ENCODE data around the gene ZNF81.
"Not testable (repeated sequence)": the region's sequence is repeated elsewhere in the genome, so short reads cannot be mapped to it uniquely, and the experiment has no call there.

The ZNF81 gene

DNA sequence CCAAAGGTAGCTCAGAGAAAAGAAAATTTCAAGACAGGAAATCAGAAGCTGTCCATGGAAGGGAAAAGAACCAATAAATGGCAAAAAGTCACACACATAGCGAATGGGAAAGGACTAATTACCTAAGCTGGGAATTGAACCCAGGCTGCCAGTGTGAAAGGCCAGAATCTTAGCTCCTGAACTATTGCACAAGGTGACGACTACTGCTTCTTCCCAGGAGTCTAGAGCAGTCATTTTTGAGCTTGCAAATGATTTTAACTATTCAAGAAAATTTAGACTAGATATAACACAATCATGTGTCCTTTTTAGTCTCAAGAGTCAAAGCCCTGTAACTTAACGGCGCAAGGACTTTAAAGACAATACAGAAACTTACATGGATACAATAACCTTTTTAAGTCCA lies 34.1 kb upstream of the ZNF81 start:
- TF ChIP-seq ZNF8 (CRISPR knock-in tag; IDR thresholded peaks at IDR 0.05): no peak
- TF ChIP-seq, protein P1, sequence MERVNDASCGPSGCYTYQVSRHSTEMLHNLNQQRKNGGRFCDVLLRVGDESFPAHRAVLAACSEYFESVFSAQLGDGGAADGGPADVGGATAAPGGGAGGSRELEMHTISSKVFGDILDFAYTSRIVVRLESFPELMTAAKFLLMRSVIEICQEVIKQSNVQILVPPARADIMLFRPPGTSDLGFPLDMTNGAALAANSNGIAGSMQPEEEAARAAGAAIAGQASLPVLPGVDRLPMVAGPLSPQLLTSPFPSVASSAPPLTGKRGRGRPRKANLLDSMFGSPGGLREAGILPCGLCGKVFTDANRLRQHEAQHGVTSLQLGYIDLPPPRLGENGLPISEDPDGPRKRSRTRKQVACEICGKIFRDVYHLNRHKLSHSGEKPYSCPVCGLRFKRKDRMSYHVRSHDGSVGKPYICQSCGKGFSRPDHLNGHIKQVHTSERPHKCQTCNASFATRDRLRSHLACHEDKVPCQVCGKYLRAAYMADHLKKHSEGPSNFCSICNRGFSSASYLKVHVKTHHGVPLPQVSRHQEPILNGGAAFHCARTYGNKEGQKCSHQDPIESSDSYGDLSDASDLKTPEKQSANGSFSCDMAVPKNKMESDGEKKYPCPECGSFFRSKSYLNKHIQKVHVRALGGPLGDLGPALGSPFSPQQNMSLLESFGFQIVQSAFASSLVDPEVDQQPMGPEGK (CRISPR knock-in tag; IDR thresholded peaks at IDR 0.05; ENCODE audit: borderline replicate concordance): no peak
- TF ChIP-seq RARB (CRISPR knock-in tag; IDR thresholded peaks at IDR 0.05): no peak
- TF ChIP-seq BACH2 (CRISPR knock-in tag; IDR thresholded peaks at IDR 0.05; ENCODE audit: borderline replicate concordance): no peak
- TF ChIP-seq PPARA (CRISPR knock-in tag; IDR thresholded peaks at IDR 0.05; ENCODE audit: borderline replicate concordance): no peak
- ATAC-seq: no peak

DNA sequence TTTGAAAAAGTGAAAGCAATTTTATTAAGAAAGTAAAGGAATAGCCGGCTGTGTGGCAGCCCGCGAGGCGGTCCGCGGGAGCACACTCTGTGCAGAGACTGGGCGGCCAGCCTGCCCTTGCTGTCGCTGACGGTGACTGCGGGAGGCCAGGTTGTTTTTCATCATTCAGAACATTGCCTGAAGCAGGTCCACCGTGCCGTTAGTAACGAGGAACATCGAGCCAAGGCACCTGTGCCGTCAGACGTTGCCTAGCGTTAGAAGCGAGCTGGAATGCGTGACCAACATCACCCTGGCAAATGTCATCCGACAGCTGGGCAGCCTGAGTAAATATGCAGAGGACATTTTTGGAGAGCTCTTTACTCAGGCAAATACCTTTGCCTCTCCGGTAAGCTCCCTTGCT lies 33.6 kb upstream of the ZNF81 start:
- ATAC-seq: peak; percentile 60; the same call in 2 of the 3 replicates

DNA sequence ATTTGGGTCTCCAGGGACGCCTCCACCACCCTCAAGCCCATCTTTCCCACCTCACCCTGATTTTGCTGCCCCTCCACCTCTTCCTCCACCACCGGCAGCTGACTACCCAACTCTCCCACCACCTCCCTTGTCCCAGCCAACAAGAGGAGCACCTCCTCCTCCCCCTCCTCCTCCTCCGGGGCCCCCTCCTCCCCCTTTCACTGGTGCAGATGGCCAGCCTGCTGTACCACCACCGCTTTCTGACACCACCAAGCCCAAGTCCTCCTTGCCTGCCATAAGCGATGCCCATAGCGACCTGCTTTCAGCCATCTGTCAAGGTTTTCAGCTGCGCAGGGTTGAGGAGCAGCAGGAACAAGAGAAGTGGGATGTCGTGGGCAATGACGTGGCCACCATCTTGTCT lies 32.4 kb upstream of the ZNF81 start:
- ATAC-seq: no peak
- TF ChIP-seq PPARA (CRISPR knock-in tag; IDR thresholded peaks at IDR 0.05; ENCODE audit: borderline replicate concordance) (no peak), TOX (CRISPR knock-in tag; IDR thresholded peaks at IDR 0.05; ENCODE audit: borderline replicate concordance) (no peak), GLIS3 (CRISPR knock-in tag; IDR thresholded peaks at IDR 0.05) (no peak), RARB (CRISPR knock-in tag; IDR thresholded peaks at IDR 0.05) (no peak), TCF4 (CRISPR knock-in tag; IDR thresholded peaks at IDR 0.05; ENCODE audit: borderline replicate concordance) (no peak), OSR1 (CRISPR knock-in tag; IDR thresholded peaks at IDR 0.05) (no peak), ARNTL (CRISPR knock-in tag; IDR thresholded peaks at IDR 0.05; ENCODE audit: borderline replicate concordance, low read depth) (no peak), CSDC2 (CRISPR knock-in tag; IDR thresholded peaks at IDR 0.05) (no peak), ZNF565 (CRISPR knock-in tag; conservative IDR thresholded peaks at IDR 0.05; ENCODE audit: low read depth) (no peak)
- TF ChIP-seq, protein P2, sequence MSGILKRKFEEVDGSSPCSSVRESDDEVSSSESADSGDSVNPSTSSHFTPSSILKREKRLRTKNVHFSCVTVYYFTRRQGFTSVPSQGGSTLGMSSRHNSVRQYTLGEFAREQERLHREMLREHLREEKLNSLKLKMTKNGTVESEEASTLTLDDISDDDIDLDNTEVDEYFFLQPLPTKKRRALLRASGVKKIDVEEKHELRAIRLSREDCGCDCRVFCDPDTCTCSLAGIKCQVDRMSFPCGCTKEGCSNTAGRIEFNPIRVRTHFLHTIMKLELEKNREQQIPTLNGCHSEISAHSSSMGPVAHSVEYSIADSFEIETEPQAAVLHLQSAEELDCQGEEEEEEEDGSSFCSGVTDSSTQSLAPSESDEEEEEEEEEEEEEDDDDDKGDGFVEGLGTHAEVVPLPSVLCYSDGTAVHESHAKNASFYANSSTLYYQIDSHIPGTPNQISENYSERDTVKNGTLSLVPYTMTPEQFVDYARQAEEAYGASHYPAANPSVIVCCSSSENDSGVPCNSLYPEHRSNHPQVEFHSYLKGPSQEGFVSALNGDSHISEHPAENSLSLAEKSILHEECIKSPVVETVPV (CRISPR knock-in tag; IDR thresholded peaks at IDR 0.05): no peak
- TF ChIP-seq, protein P3, sequence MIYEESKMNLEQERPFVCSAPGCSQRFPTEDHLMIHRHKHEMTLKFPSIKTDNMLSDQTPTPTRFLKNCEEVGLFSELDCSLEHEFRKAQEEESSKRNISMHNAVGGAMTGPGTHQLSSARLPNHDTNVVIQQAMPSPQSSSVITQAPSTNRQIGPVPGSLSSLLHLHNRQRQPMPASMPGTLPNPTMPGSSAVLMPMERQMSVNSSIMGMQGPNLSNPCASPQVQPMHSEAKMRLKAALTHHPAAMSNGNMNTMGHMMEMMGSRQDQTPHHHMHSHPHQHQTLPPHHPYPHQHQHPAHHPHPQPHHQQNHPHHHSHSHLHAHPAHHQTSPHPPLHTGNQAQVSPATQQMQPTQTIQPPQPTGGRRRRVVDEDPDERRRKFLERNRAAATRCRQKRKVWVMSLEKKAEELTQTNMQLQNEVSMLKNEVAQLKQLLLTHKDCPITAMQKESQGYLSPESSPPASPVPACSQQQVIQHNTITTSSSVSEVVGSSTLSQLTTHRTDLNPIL (CRISPR knock-in tag; IDR thresholded peaks at IDR 0.05; ENCODE audit: low read depth): no peak

DNA sequence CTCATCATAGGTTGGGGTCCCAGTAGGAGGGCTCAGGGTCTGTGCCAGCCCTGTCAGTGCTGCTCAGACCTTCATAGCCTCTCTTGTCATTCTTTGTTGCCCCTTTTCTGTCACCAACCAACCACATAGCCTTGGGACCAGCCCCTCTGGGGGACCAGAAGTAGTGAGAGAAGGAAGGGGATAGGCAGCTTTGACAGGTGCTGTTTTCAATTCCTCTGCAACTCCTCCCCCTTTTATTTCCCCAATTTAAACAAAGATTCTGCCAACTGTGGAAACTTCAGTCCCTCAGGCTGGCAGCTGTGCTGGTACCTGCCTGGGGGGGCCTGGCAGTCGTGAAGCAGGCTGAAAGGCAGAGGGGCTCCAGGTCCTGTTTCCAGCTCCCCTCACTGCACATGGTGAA lies 30.9 kb upstream of the ZNF81 start:
- not testable (repeated sequence) for ATAC-seq

DNA sequence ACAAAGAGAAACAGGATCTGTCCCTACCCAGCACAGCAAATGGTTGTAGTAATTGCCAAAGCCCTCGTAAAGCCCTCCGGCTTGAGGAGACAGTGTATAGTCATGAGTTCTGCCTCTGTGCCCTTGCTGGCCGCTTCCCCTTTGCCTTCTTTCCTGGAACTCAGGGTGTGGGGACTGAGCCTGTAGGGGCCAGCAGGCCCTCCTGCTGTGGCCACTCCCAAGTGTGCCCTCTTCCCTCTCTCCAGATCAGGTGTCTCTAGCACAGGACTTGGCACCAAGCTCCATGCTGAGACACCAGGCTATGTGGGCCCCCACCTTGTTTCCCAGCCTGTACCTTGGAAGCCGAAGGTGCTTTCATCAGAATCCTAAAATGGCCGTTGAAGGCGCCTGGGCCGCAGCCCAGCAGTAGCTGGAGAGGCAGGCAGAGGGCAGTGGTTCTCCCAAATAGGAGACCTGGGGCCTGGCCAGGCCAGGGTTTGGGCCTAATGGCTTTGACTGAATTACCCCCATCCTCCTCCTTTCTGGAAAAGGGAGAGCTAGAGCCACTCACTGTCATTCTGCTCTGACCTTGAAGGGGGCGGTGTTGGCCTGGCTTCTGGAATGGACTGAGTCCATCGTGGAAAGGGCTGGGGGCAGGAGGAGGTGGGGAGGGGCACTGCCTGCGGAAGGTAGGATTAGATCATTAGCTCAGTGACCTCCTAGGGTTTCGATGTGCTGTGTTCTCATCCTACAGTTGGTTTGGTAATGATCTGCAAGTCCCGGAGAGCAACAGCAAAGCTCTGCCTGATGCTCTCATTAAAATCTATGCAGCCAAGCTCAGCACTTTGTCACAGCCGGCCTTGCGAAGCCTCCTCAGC lies 30.1 kb upstream of the ZNF81 start:
- ATAC-seq: peak; percentile 42; the same call in 1 of the 3 replicates

DNA sequence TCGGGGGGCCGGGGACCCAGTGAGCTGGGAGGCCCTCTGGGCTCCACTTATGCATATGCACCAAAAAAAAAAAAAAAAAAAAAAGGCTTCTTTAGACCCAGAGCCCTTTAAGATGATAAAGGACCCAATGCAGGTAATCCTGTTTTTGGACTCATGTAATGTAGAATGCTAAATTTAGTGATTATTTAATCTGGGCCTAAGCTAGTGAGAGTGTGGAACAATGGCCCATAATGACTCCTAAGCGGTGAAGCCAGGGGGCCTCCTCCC lies 29.5 kb upstream of the ZNF81 start:
- not testable (repeated sequence) for ATAC-seq

DNA sequence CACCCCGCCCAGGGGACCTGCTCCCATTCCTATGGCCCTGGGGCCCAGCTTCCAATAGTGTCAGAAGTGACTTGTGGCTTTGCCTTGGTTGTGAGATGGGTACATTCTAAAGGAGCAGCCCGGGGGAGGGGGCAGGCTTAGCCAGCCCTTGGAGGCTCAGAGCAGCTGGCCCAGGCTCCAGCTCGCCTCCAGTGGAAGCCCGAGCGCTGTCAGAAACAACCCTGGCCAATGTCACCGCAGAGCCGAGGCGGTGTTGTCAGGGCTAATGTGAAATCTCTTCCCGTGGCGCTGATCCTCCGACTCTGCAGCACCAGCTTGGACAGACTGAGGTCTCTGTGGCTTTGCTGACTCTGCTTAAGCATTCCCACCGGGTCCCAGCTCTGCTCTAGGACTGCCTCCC lies 29.2 kb upstream of the ZNF81 start:
- ATAC-seq: no peak
- TF ChIP-seq ZNF70 (CRISPR knock-in tag; IDR thresholded peaks at IDR 0.05) (no peak), SNAI2 (CRISPR knock-in tag; IDR thresholded peaks at IDR 0.05) (no peak), ESRRG (CRISPR knock-in tag; IDR thresholded peaks at IDR 0.05) (no peak), ZNF8 (CRISPR knock-in tag; IDR thresholded peaks at IDR 0.05) (no peak), ZFP30 (CRISPR knock-in tag; IDR thresholded peaks at IDR 0.05) (no peak), BACH2 (CRISPR knock-in tag; IDR thresholded peaks at IDR 0.05; ENCODE audit: borderline replicate concordance) (no peak), CSDC2 (CRISPR knock-in tag; IDR thresholded peaks at IDR 0.05) (no peak), ZFP3 (CRISPR knock-in tag; IDR thresholded peaks at IDR 0.05) (no peak), ISL1 (CRISPR knock-in tag; IDR thresholded peaks at IDR 0.05) (no peak), GLIS3 (CRISPR knock-in tag; IDR thresholded peaks at IDR 0.05) (no peak), PPARA (CRISPR knock-in tag; IDR thresholded peaks at IDR 0.05; ENCODE audit: borderline replicate concordance) (no peak), TCF4 (CRISPR knock-in tag; IDR thresholded peaks at IDR 0.05; ENCODE audit: borderline replicate concordance) (no peak), TOX (CRISPR knock-in tag; IDR thresholded peaks at IDR 0.05; ENCODE audit: borderline replicate concordance) (no peak), RARB (CRISPR knock-in tag; IDR thresholded peaks at IDR 0.05) (no peak), OSR1 (CRISPR knock-in tag; IDR thresholded peaks at IDR 0.05) (no peak)
- TF ChIP-seq, protein P1 (CRISPR knock-in tag; IDR thresholded peaks at IDR 0.05; ENCODE audit: borderline replicate concordance): no peak
- TF ChIP-seq, protein P3 (CRISPR knock-in tag; IDR thresholded peaks at IDR 0.05; ENCODE audit: low read depth): no peak
- TF ChIP-seq, protein P4, sequence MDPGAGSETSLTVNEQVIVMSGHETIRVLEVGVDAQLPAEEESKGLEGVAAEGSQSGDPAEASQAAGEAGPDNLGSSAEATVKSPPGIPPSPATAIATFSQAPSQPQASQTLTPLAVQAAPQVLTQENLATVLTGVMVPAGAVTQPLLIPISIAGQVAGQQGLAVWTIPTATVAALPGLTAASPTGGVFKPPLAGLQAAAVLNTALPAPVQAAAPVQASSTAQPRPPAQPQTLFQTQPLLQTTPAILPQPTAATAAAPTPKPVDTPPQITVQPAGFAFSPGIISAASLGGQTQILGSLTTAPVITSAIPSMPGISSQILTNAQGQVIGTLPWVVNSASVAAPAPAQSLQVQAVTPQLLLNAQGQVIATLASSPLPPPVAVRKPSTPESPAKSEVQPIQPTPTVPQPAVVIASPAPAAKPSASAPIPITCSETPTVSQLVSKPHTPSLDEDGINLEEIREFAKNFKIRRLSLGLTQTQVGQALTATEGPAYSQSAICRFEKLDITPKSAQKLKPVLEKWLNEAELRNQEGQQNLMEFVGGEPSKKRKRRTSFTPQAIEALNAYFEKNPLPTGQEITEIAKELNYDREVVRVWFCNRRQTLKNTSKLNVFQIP (CRISPR knock-in tag; IDR thresholded peaks at IDR 0.05; ENCODE audit: borderline replicate concordance, low read depth): no peak
